Activated CD4-positive, alpha-beta T cell treated with anti-CD3 and anti-CD28 coated beads, Interleukin-2, amount 10 ng/mL, durations not matched to agents 7 days and 5 days (primary cell): ENCODE data around the gene PTPRG. TPM values are rescaled to one million over a fixed set of nuclear protein-coding genes. Genes with fewer than 3 reads are reported as not detected.

Experiments used
- CTCF ChIA-PET: fragments of 350-600 bp; sonication (Branson Sonifier 250); formaldehyde crosslinking; loops from one replicate; lab custom pipeline; 2021; ENCODE audit warnings: antibody characterized with exemption; lab: Charles Lee
- POLR2A ChIA-PET: fragments of 350-600 bp; sonication (Branson Sonifier 250); formaldehyde crosslinking; loops from one replicate; lab custom pipeline; 2021; ENCODE audit warnings: antibody characterized with exemption; lab: Charles Lee
- DNase-seq: peaks from one replicate; pipeline ENCODE4 v3.0.0-alpha.2; 2020
- H3K27ac Mint-ChIP-seq: one replicate; pipeline ENCODE4 v1.8.0; 2021; ENCODE audit warnings: mild to moderate bottlenecking, moderate library complexity, mixed read lengths
- H3K27me3 Mint-ChIP-seq: one replicate; pipeline ENCODE4 v1.8.0; 2021; ENCODE audit warnings: mixed read lengths
- H3K36me3 Mint-ChIP-seq: one replicate; pipeline ENCODE4 v1.8.0; 2021; ENCODE audit warnings: low read depth, mixed read lengths
- H3K4me1 Mint-ChIP-seq: one replicate; pipeline ENCODE4 v1.8.0; 2021; ENCODE audit warnings: mixed read lengths
- H3K4me3 Mint-ChIP-seq: one replicate; pipeline ENCODE4 v1.8.0; 2021; ENCODE audit warnings: mild to moderate bottlenecking, moderate library complexity, mixed read lengths
- H3K9me3 Mint-ChIP-seq: one replicate; pipeline ENCODE4 v1.8.0; 2021; ENCODE audit warnings: mixed read lengths
- total RNA-seq, 2 experiments: library from RNA; stranded (reverse); gene quantifications; one replicate each; pipeline ENCODE4 v1.2.3, GENCODE V29; 2021

Gene PTPRG
- total RNA-seq, 2 experiments from 2014 or later = not detected

DNA sequence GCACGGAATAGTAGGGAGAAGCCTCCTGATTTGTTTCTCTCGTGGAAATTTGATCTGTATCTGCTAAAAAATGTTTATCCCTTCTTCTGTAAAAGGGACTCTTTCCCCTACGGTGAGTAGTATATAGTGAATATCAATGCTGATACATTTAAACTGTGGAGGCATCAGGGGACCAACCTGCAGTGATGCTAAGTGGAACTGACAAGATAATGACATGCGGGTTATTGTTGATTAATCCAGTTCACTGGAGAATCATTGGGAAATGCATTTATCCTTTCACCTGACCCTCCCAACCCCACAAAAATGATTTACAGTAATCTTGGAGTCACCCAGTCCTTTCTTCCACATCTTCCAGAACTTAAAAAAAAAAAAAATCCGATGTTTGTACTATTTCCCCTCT lies 264.8 kb downstream of the PTPRG start:
- H3K9me3 Mint-ChIP-seq = no peaks in the 10 kb centered on the region
- no peaks in the 10 kb centered on the region for H3K36me3 Mint-ChIP-seq
- no peaks in the 10 kb centered on the region for H3K4me1 Mint-ChIP-seq
- ChIA-PET POLR2A (no interaction called here), CTCF (no interaction called here)
- H3K27me3 Mint-ChIP-seq = no peaks in the 10 kb centered on the region
- no peak overlapping the region for H3K4me3 Mint-ChIP-seq
- no peak for DNase-seq
- no peak overlapping the region for H3K27ac Mint-ChIP-seq

GRCh38 chr3:61828184-61828874 lies 267.0 kb downstream of the PTPRG start:
- Mint-ChIP-seq H3K9me3 (no peaks in the 10 kb centered on the region), H3K27ac (no peak overlapping the region), H3K4me1 (no peaks in the 10 kb centered on the region), H3K27me3 (no peaks in the 10 kb centered on the region), H3K4me3 (no peak overlapping the region), H3K36me3 (no peaks in the 10 kb centered on the region)
- ChIA-PET POLR2A (no interaction called here), CTCF (interaction anchor here (1.1 kb wide), 1 partner anchor 18 kb away, joined by 3 read pairs; no protein-coding TSS in a partner anchor)
- no peak for DNase-seq

- POLR2A ChIA-PET = no interaction called here
- no peaks in the 10 kb centered on the region for H3K36me3 Mint-ChIP-seq
- H3K9me3 Mint-ChIP-seq = no peaks in the 10 kb centered on the region
- DNase-seq = no peak
- H3K27me3 Mint-ChIP-seq = no peaks in the 10 kb centered on the region
- no peak overlapping the region for H3K4me3 Mint-ChIP-seq
- H3K27ac Mint-ChIP-seq = no peak overlapping the region
- H3K4me1 Mint-ChIP-seq = no peaks in the 10 kb centered on the region
- CTCF ChIA-PET = no interaction called here
Observed at GRCh38 chr3:61828880-61829721, 267.7 kb downstream of the PTPRG start.

DNA sequence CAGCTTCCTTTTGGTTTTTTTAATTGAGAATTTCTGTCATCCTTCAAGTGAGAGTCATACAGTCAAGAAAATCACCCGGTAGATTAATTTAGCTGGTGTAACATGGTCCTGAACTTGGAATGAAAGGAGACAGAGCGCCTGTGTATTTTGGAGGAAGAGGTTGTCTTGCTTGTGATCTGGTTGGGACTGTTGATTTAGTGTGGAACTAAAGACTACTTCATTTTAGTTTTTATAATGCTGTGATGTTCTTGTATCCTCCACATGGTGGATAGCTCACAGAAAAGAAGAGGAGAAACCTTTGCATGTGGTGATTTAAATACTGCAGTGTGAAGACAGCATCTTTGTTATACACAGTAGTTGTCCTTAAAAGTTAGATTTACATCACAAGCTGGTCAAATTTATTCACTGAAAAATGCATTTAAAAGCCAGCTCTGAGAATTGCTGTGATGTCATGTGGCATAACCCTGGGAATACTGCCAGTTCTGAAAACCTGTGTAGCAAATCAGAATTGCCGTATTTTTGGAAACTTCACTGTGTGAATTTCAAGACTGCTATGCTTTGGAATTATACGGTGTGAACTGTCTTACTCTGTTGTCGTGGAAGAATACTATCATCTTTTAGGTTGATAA lies 268.5 kb downstream of the PTPRG start:
- POLR2A ChIA-PET = no interaction called here
- Mint-ChIP-seq H3K27me3 (no peaks in the 10 kb centered on the region), H3K9me3 (no peaks in the 10 kb centered on the region), H3K4me3 (no peak overlapping the region), H3K36me3 (no peaks in the 10 kb centered on the region), H3K27ac (no peak overlapping the region), H3K4me1 (no peaks in the 10 kb centered on the region)
- DNase-seq = no peak
- CTCF ChIA-PET = no interaction called here

GRCh38 chr3:61831973-61832372 lies 270.6 kb downstream of the PTPRG start:
- CTCF ChIA-PET = interaction anchor here (1.5 kb wide), 1 partner anchor 21 kb away, joined by 4 read pairs; no protein-coding TSS in a partner anchor
- POLR2A ChIA-PET = no interaction called here
- Mint-ChIP-seq H3K27me3 (no peaks in the 10 kb centered on the region), H3K27ac (no peak overlapping the region), H3K36me3 (no peaks in the 10 kb centered on the region), H3K9me3 (no peaks in the 10 kb centered on the region), H3K4me3 (no peak overlapping the region), H3K4me1 (no peaks in the 10 kb centered on the region)
- DNase-seq = no peak

DNA sequence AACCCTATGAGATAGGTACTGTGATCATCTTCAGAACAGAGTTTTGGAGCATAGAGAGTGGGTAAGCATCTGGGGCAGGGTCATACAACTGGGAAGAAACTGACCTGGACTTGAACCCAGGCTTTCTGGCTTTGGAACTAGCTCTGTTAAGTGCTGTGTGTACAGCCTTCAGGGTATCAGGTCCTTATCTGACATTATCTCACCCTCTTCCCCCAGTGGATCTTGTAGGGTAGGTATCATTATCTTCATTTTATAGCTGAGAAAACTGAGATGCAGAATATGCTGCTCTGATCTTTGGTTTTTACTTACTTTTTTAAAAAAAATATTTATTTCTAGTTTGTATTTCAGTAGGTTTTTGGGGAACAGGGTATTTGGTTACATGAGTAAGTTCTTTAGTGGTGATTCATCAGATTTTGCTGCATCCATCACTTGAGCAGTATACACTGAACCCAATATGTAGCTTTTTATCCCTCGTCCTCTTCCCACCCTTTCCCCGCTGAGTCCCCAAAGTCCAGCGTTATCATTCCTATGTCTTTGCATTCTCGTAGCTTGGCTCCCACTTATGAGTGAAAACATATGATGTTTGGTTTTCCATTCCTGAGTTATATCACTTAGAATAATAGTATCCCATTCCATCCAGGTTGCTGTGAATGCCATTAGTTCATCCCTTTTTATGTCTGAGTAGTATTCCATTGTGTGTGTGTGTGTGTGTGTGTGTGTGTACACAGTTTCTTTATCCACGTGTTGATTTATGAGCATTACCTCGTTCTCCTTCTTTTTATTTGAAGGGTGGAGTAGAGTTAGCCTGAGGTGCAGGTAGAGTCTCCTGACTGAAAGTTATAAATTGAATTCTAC lies 271.2 kb downstream of the PTPRG start:
- CTCF ChIA-PET = no interaction called here
- no peaks in the 10 kb centered on the region for H3K36me3 Mint-ChIP-seq

GRCh38 chr3:61839256-61839655 lies 277.9 kb downstream of the PTPRG start:
- H3K4me3 Mint-ChIP-seq = no peak overlapping the region
- H3K4me1 Mint-ChIP-seq = no peaks in the 10 kb centered on the region
- no peak for DNase-seq
- ChIA-PET POLR2A (no interaction called here), CTCF (no interaction called here)
- H3K27me3 Mint-ChIP-seq = no peaks in the 10 kb centered on the region
- H3K9me3 Mint-ChIP-seq = no peaks in the 10 kb centered on the region
- H3K36me3 Mint-ChIP-seq = no peaks in the 10 kb centered on the region
- no peak overlapping the region for H3K27ac Mint-ChIP-seq

More for the DNA sequence above, 271.2 kb downstream of the PTPRG start:
- no peak overlapping the region for H3K27ac Mint-ChIP-seq
- no peaks in the 10 kb centered on the region for H3K4me1 Mint-ChIP-seq
- H3K27me3 Mint-ChIP-seq = no peaks in the 10 kb centered on the region
- no peak overlapping the region for H3K4me3 Mint-ChIP-seq
- POLR2A ChIA-PET = no interaction called here
- DNase-seq = no peak
- H3K9me3 Mint-ChIP-seq = no peaks in the 10 kb centered on the region

DNA sequence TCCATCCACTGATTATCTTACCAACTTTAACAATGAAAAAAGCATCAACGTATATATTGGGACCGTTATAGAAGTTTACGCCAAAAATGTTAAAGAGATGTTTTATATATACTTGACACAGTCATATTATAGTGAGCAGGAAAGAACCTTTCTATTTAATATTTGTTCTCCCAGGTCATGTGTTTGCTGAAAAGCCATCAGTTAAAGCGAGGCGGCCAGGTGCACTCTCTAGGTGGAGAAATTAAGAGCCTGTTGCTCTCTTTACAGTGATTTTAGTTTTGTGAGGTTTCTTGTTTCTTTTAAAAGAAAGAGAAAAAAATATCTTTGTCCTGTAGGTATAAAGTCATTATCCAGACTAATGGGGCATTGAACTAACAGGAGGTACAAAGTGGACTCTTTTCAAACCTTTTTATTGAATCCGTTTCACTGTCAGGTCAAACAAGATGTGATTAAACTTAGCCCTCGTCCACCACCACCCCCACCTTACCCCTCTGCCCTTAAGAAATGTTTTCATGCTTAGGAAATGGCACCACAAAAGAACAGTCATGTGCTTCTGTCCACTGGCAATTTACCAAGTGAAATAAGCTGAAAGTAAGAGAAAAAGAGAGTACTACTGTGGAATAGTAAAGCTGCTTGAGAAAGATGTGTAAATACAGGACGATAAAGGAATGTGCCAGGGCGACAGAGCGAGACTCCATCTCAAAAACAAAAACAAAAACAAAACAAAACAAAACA lies 279.9 kb downstream of the PTPRG start:
- Mint-ChIP-seq H3K27me3 (no peaks in the 10 kb centered on the region), H3K36me3 (no peaks in the 10 kb centered on the region), H3K9me3 (no peaks in the 10 kb centered on the region), H3K27ac (no peak overlapping the region), H3K4me3 (no peak overlapping the region), H3K4me1 (no peaks in the 10 kb centered on the region)
- no peak for DNase-seq
- CTCF ChIA-PET = interaction anchor here (0.7 kb wide), 1 partner anchor 9 kb away, joined by 4 read pairs; no protein-coding TSS in a partner anchor
- POLR2A ChIA-PET = no interaction called here

- Mint-ChIP-seq H3K4me1 (no peaks in the 10 kb centered on the region), H3K4me3 (no peak overlapping the region), H3K27me3 (no peaks in the 10 kb centered on the region), H3K27ac (no peak overlapping the region), H3K36me3 (no peaks in the 10 kb centered on the region), H3K9me3 (no peaks in the 10 kb centered on the region)
- DNase-seq = no peak
- POLR2A ChIA-PET = no interaction called here
- CTCF ChIA-PET = no interaction called here
Observed at GRCh38 chr3:61841988-61842387, 280.6 kb downstream of the PTPRG start.

DNA sequence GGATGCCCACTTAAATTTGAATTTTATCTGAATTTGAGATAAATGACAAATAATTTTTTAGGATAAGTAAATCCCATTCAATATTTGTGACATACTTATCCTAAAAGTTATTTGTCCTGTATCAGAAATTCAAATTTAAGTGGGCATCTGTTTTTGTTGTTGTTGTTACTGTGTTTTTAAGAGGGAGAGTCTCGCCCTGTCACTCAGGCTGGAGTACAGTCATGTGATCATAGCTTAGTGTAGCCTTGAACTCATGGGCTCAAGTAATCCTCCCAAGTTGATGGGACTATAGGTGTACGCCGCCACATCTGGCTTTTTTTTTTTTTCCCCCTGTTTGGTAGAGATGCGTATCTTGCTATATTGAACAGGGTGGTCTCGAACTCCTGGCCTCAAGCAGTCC lies 283.0 kb downstream of the PTPRG start:
- Mint-ChIP-seq H3K9me3 (no peaks in the 10 kb centered on the region), H3K4me1 (no peaks in the 10 kb centered on the region), H3K27ac (no peak overlapping the region), H3K27me3 (no peaks in the 10 kb centered on the region), H3K4me3 (no peak overlapping the region), H3K36me3 (no peaks in the 10 kb centered on the region)
- no peak for DNase-seq
- ChIA-PET CTCF (no interaction called here), POLR2A (no interaction called here)

GRCh38 chr3:61846488-61846887 lies 285.1 kb downstream of the PTPRG start:
- no peak overlapping the region for H3K4me3 Mint-ChIP-seq

More at GRCh38 chr3:61846488-61846887, 285.1 kb downstream of the PTPRG start:
- Mint-ChIP-seq H3K27me3 (no peaks in the 10 kb centered on the region), H3K4me1 (no peaks in the 10 kb centered on the region), H3K27ac (no peak overlapping the region), H3K36me3 (no peaks in the 10 kb centered on the region), H3K9me3 (no peaks in the 10 kb centered on the region)
- no peak for DNase-seq
- POLR2A ChIA-PET = no interaction called here
- CTCF ChIA-PET = interaction anchor here (1.4 kb wide), 1 partner anchor 19 kb away, joined by 3 read pairs; no protein-coding TSS in a partner anchor
